ENCODE results near the gene METAP2. TPM values are rescaled to one million over a fixed set of nuclear protein-coding genes. Genes with fewer than 3 reads are reported as not detected.

METAP2 gene
- total RNA-seq, 1 donor: 92.1 TPM

DNA sequence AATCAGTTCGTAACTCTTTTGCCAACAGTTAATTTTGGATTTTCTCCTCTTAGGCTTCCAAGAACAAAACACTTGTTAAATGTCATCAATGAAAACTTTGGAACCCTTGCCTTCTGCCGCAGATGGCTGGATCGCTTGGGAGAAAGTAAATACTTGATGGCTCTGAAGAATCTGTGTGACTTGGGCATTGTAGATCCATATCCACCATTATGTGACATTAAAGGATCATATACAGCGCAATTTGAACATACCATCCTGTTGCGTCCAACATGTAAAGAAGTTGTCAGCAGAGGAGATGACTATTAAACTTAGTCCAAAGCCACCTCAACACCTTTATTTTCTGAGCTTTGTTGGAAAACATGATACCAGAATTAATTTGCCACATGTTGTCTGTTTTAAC lies 39.6 kb downstream of the METAP2 start:
- H3K4me3 ChIP-seq (ENCODE audit: low read depth, low read length): no peak overlapping the region
- no peak for DNase-seq (ENCODE audit: low read depth)
- TF ChIP-seq CTCF (IDR thresholded peaks at IDR 0.05; ENCODE audit: insufficient read depth, low read length): no peak

- no peak overlapping the region for H3K4me3 ChIP-seq (ENCODE audit: low read depth, low read length)
Observed at GRCh38 chr12:95515197-95515596, 41.2 kb downstream of the METAP2 start.

GRCh38 chr12:95516757-95517156 lies 42.8 kb downstream of the METAP2 start:
- H3K4me3 ChIP-seq (ENCODE audit: low read depth, low read length): no peak overlapping the region
- no peak for TF ChIP-seq CTCF (IDR thresholded peaks at IDR 0.05; ENCODE audit: insufficient read depth, low read length)
- peak; percentile 33 for DNase-seq (ENCODE audit: low read depth)

More at GRCh38 chr12:95515197-95515596, 41.2 kb downstream of the METAP2 start:
- TF ChIP-seq CTCF (IDR thresholded peaks at IDR 0.05; ENCODE audit: insufficient read depth, low read length): no peak
- DNase-seq (ENCODE audit: low read depth): no peak

DNA sequence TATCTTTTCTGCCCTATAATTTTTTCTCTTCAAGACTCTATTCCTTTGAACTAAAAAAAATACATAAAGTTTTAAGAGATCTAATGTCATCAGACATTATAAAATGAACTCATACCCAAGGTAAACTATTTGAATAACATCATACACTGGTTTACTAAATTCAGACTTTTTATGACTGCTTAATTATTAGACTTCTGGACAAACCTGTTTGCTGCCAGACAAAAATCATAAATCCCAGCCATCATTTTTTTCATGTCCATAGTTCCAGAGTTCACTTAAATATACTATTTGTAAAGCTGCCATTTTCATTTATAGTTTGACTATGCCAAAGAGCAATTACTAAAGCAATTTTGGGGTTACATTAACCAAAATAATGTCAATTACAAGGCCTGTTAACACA lies 43.3 kb downstream of the METAP2 start:
- TF ChIP-seq CTCF (IDR thresholded peaks at IDR 0.05; ENCODE audit: insufficient read depth, low read length): no peak
- no peak for DNase-seq (ENCODE audit: low read depth)
- no peak overlapping the region for H3K4me3 ChIP-seq (ENCODE audit: low read depth, low read length)

DNA sequence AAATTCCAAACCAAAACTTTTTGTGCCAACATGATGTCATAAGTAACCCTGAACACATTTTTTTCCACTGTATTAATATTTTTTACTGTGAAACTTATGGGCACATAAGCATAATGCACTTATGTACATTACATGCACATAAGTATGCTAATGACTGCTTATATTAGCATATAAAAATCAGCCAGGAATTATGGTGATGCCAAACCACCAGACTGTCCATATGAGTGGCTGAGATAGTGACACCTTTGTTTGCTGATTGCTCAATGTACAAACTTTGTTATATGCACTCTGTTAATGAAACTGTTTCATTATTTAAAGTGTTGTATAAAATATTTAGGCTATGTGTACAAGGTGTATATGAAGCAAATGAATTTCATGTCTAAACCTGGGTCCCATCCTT lies 45.0 kb downstream of the METAP2 start:
- no peak for TF ChIP-seq CTCF (IDR thresholded peaks at IDR 0.05; ENCODE audit: insufficient read depth, low read length)
- H3K4me3 ChIP-seq (ENCODE audit: low read depth, low read length): no peak overlapping the region
- DNase-seq (ENCODE audit: low read depth): no peak

DNA sequence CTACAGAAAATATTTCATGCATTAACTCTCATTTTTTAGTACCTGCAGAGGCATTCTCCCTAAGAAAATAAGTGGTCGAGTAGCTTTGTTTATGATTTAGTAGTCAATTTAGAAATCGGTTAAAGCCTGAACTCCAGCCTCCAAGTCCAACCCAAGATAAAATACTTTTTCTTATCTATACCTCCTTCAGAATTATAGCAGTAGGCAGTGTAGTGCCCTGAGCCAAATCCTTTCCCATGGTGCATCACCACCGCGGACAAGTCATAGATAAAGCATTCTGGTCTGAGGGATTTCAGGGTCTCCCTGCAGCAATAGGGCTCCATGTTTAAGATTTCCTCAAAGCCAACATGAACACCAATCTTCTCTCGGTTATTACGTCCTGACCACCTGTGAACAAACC lies 46.9 kb downstream of the METAP2 start:
- H3K4me3 ChIP-seq (ENCODE audit: low read depth, low read length): no peak overlapping the region
- DNase-seq (ENCODE audit: low read depth): no peak
- no peak for TF ChIP-seq CTCF (IDR thresholded peaks at IDR 0.05; ENCODE audit: insufficient read depth, low read length)

DNA sequence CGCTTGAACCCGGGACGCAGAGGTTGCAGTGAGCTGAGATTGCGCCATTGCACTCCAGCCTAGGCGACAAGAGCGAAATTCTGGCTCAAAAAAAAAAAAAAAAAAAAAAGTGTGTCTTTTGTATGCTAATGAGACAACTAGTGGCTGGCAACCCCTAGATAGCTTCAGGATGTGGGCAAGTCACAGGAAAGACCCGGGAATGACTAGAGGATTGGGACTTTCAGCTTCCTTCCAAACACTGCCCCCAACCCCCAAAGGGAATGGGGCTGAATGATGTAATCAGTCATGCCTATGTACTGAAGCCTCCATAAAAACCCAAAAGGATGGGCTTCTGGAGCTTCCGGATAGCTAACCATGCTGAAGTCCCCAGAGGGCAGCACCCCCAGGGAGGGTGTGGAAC lies 48.7 kb downstream of the METAP2 start:
- H3K4me3 ChIP-seq (ENCODE audit: low read depth, low read length): no peak overlapping the region
- no peak for DNase-seq (ENCODE audit: low read depth)
- TF ChIP-seq CTCF (IDR thresholded peaks at IDR 0.05; ENCODE audit: insufficient read depth, low read length): no peak
